HG02943 (cell line): ENCODE data around the gene PYGO2.
A peak's percentile ranks its signal among the peaks of the same experiment; 100 is the strongest.
"Not testable (repeated sequence)": the region's sequence is repeated elsewhere in the genome, so short reads cannot be mapped to it uniquely, and the experiment has no call there.

ENCODE experiments used
- ATAC-seq: cut with Tn5 transposase; IDR thresholded peaks from one replicate; pipeline ENCODE4 v1.9.1; 2021; ENCODE audit warnings: mild to moderate bottlenecking, low read depth, moderate library complexity; ENCODE audit not compliant: unreplicated experiment

PYGO2 gene

DNA sequence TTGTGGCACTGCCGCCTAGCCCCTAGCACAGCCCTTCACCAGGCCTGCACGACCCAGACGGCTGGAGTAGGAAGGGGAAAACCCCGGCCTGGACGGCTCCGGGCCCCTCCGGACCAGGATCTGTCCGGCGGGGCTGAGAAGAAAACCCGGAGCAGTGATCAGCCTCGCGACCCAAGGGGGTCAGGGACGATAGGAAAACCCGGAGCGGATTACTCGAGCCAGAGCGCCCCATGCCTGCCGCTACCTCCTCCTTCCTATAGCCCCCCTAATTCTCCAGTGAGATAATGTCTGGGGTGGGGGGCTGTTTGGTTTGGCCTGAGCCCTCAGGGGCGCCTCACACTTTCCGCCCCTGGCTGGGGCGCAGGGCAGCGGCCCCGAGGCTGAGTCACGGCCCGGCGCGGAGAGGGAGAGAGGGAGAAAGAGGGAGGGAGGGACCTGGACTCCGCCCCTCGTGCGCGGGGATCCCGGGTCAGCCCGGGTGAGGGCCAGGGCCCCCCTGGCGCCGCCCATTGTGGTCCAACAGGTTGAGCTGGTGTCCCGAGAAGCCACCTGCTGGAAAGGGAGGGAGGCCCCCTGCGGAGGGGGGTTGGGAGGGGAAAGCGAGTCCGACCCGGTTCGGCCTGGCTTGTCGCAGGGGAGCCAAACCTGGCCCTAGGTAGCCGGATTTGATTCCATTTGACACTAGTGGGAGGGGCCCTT lies 39.3 kb upstream of the PYGO2 start:
- peak; percentile 35 for ATAC-seq

DNA sequence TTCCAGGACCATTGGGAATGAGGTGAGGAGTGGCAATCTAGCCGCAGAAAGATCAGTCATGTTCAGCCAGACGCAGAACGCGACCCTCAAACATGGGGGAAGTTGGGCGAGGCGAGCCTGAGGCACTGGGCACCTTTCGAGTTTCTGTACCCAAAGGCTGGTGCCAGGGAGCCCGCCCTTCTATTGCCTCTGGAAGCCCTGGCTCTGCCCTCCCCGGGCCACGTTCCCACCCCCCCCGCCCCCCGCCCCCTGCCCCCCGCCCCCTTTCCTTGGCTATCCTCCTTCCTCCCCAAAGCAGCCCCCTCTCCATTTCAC lies 38.8 kb upstream of the PYGO2 start:
- ATAC-seq: no peak

DNA sequence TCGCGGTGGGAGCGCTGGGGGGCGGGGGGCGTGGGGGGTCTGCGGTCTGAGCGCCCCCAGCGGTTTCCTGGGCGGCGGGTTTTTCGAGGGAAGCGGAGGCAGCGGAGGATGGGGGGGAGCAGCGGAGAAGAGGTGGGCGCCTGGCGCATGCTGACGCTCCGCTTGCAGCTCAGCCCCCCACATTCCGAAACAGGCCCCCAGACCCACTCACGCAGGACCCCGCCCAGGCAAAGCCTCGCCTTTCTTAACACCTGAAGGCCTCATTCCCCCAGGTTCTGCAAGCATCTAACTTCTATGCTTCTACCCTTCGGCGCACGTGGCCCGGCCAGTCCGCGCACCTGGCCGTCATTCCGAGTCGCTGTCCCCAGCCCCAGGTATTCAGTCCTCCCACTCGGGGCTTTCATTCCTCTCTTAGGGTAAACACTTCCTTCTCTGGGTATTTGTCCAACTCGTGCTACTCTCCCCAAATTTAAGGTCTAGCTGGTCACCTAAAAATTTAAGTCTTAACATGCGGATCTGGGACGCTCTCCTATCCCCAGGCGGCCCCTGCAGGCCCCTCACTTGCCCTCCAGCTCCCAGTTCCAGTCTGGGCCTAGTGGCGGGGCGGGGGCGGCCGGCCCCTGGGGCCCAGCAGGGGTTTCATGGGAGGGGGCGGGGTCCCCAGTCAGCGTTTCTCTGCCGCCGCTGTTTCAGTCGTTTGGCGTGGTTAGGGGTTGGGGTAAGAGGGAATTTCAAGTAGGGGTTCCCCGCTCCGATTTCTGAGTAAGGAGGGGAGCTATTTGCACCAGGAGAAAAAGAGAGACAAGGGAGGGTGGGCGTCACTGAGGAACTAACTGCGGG lies 38.2 kb upstream of the PYGO2 start:
- no peak for ATAC-seq

DNA sequence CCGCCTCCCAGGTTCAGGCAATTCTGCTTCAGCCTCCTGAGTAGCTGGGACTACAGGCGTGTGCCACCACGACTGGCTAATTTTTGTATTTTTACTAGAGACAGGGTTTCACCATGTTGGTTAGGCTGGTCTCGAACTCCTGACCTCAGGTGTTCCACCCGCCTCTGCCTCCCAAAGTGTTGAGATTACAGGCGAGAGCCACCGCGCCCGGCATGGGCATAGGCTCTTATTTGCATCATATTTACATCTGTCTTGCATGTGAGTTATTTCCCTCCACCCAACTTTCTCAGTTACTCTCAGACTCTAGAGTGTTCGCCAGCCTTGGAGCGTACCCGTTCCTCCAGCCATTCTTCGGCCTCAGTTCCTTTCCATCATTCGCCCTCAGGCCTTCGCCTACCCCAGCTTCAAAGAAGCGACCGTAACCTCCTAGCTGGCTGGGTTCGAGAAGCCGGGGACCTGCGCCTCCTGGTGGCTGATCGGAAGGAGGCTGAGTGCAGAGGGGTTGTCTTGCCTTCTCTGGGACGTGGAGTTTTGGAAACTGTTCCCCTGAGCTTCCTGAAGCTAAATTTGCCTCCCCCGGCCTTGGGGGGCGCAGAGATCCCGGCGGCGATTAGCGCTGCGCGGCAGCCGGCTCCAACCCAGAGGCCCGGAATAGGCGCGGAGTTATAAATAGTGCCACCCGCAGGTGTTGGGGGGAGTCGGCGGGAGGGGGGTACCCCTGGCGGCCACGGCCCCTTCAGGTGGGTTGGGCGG lies 37.4 kb upstream of the PYGO2 start:
- ATAC-seq: no peak

DNA sequence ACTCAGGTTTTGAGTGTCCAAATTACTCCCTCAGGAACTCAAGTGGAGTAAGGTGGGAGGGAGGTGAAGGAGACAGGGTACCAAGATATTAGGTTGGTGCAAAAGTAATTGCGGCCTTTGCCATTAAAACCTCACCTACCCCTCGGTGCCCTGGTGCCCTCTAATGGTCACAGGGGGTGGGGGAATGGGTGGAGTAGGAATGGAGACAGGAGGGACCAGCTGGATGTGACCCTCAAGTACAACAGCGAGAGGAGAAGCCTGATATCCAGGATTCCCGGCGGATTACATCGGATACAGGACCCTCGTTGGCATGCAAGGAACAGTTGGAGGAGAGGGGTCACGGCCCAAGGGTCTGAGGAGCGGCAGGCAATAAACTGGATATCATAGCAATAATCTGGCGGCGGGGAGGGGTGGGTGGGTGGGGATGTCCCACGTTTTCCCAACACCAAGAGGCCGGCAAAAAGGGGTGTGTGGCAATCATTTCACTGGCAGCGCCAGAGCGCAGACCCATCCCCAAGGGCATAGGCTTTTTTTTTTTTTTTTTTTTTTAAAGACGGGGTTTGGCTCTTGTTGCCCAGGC lies 36.7 kb upstream of the PYGO2 start:
- no peak for ATAC-seq

DNA sequence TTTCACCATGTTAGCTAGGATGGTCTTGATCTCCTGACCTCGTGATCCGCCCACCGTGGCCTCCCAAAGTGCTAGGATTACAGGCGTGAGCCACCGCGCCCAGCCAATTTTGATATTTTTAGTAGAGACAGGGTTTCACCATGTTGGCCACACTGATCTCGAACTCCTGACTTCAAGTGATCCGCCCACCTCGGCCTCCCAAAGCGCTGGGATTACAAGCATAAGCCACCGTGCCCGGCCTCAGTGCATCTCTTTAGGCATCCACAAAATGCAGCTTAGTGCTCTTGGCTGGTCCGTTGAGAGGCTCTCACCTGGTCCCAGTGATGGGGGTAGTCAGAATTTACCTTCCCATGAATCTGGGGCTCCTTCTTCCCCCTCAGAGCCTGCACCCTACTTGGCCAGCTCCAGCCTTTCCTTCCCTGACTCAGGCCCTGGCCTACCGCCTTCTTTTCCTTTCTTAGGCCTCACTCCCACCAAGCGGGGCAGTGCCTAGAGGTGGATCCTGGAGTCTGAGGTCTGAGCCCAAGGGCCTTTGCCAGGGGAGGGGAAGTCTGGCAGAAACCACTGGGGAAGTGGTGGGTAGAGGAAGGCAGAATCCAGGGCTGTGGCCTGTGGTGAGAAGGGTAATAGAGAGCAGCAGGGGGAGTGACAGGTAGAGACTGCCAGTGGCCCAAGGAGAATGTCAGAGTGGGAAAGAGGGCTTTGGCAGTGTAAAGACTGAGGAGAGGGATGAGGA lies 35.6 kb upstream of the PYGO2 start:
- ATAC-seq: no peak

DNA sequence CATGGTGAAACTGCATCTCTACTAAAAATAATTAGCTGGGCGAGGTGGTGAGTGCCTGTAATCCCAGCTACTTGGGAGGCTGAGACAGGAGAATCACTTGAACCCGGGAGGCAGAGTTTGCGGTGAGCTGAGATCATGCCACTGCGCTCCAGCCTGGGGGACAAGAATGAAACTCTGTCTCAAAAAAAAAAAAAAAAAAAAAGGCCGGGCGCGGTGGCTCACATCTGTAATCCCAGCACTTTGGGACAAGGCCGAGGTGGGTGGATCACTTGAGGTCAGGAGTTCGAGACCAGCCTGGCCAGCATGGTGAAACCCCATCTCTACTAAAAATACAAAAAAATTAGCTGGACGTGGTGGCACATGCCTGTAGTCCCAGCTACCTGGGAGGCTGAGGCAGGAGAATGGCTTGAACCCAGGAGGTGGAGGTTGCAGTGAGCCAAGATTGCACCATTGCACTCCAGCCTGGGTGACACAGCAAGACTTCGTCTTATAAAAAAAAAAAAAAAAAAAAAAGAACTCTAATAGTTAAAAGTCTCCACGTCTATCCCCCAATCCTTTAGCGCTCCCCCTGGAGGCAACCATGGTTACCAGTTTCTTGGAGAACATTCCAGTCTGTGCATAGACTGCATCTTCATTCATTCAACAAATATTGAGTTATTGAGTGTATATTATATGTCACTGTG lies 33.9 kb upstream of the PYGO2 start:
- ATAC-seq: not testable (repeated sequence)

DNA sequence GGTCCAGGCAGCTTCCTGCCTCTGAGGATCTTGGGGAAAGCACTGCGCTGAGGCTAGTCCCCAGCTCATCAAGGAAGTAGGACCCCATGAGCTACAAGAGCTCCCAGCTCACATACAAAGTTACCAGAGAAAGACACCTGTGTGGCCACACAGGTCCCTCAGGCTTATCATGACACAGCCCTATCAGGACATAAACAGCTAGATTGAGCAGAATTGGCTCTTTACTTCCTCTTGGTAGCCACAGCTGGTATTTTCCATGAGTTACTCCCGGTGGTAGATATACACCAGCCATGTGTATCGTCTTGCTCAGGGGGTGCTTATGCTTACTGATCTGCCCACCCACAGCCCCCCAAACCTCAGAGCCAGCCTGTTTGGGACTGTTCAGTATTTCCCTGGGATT lies 33.0 kb upstream of the PYGO2 start:
- no peak for ATAC-seq

DNA sequence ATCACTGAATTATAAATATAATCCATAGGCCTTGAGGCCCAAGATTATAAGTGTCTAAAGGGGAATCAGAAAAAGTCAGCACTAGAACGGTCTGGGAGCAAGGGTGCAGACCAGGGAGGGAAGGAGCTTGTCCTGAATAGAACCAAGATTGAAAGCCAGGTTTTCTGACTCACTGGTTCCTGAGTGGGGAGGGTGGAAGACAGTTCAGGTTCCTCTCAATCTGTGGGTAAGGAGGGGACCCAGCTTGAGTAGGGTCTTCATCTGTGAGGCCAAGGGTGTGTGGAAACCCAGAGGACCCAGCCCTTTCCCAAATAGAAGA lies 32.6 kb upstream of the PYGO2 start:
- no peak for ATAC-seq

DNA sequence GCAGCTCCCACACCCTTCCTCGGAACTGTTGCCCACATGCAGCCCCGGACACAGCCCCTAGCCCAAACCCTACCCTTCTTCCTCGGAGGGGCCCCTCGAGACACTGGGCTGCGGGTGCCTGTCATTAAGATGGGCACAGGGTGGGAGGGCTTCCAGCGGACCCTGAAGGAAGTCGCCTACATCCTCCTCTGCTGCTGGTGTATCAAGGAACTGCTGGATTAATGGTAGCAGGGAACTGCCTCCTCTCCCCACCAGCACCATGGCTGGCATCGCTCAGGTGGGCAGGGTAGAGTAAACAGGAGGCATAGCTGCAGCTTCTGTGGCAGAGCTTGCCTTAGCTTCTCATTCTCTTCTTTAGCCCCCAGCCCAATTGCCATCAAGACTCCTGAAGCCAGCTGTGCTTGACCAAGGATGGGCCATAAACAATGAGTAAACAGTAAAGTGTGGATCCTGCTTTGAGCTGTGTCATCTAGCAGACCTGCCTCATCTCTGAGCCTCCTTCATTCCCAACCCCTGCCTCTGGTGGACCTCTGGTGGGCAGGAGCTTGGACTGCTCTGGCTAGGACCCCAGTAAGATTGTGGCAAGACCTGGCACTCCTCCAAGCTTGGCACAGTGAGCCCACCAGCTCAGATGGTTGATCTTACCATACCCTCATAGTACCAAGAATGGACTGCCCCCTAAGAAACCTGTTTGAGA lies 32.1 kb upstream of the PYGO2 start, which contains the start of gene LENEP:
TSS of gene LENEP (plus strand) at position 15 of the 697 bp plus-strand sequence. CDS start at position 37, 22 bp downstream.
- no peak for ATAC-seq

DNA sequence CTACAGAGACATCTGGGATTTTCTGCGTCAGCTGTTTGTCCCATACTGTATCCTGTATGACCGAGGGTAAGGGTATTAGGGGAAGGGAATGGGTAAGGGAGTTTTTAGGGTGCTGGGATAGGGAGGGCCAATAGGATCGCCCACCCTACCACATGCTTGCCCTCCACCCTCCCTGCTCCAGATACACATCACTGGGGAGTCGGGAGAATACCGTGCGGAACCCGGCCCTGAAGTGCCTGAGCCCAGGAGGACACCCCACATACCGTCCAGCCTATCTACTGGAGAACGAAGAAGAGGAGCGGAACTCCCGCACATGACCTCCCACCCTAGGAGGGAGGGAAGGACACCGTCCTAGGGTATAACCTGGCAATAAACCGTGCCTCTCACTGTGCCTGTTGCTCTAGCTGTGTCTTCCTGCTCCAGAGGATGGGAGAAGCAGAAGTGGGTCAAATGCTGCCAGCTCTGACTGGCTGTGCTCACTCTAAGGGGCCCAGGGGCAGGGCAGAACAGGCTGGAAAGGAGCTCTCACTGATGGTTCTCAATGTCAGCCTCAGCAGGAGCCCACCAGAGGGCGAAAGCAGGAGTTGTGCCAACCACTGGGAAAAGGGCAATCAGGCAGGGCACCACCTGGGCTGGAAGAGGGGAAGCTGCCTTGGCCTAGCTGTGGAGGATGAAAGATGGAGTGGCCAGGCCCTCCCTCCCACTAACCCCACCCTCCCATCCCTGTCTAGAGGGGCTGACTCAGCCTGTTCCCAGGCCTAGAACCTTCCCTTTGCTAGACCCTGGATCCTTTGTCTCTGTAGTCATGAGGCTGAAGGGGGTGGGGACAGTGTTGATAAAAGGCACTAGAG lies 31.4 kb upstream of the PYGO2 start:
- ATAC-seq: no peak

DNA sequence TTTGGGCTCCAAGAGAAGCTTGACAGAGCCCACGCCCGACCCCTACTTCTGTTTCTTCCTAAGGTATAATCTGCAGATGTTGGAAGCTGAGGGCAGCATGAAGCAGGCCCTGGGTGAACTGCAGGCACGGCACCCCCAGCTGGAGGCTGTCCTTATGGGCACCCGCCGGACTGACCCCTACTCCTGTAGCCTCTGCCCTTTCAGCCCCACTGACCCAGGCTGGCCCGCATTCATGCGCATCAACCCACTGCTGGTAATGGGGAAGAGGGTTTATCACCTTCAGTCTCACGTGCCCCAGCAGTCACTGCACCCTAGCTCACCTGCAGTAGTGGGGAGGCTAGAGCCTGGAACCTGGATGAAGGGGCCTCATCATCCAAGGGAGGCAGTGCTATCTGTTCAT lies 28.7 kb upstream of the PYGO2 start:
- no peak for ATAC-seq

DNA sequence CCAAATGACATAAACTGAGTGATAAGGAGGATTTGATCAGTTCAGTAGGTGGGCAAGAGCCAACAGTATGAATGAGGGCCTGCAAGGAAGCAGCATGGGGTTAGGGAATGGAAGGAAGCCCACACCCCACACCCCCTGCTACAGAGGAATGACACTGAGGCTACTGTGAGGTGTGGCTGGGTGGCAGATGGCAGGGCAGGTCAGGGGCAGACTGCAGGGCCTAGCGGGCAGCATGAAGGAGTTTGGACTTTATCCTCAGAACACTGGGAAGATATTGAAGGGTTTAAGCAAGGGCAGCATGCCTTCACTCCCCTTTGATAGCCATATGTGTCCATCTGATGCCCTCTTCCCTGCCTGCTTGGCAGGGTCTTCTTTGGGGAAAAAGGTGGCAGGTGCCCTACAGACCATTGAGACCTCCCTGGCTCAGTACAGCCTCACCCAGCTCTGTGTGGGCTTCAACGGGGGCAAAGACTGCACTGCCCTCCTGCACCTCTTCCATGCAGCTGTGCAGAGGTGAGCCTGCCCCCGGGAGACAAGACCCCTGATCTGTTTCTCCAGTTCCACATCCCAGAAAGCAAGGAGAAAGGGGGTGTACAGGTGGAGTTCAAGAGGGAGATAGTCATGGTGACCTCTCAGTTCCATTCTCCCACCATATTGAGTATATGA lies 27.7 kb upstream of the PYGO2 start:
- no peak for ATAC-seq

DNA sequence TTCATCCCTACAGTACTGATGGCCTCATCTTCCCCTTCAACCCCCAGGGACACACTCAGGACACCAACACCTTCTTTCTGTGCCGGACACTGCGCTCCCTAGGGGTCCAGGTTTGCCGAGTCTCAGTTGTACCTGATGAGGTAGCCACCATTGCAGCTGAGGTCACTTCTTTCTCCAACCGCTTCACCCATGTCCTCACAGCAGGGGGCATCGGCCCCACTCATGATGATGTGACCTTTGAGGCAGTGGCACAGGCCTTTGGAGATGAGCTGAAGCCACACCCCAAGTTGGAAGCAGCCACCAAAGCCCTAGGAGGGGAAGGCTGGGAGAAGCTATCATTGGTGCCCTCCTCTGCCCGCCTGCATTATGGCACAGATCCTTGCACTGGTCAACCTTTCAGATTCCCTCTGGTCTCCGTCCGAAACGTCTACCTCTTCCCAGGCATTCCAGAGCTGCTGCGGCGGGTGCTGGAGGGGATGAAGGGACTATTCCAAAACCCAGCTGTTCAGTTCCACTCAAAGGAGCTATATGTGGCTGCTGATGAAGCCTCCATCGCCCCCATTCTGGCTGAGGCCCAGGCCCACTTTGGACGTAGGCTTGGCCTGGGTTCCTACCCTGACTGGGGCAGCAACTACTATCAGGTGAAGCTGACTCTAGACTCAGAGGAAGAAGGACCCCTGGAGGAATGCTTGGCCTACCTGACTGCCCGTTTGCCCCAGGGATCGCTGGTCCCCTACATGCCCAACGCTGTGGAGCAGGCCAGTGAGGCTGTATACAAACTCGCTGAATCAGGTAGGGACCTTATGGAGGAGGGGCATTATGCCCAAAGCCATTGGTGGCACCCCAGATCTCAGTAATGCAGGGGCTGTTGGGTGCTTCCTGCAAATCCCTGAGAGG lies 26.7 kb upstream of the PYGO2 start:
- no peak for ATAC-seq

DNA sequence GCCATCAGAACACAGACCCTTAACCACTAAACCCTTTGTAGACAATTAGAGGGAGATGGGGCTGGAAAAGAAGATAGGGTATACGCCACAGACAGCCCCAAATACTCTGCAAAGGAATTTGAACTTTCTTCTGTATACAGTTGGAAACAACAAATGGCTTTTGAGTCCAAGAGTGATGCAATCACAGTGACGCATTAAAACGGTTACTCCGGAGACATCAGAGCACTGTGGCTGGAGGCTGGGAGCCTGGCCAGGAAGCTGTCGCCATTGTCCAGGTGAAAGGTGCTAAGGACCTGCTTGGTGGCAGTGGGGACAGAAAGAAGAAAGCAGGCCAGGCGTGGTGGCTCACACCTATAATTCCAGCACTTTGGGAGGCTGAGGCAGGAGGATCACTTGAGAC lies 25.7 kb upstream of the PYGO2 start:
- ATAC-seq: no peak

DNA sequence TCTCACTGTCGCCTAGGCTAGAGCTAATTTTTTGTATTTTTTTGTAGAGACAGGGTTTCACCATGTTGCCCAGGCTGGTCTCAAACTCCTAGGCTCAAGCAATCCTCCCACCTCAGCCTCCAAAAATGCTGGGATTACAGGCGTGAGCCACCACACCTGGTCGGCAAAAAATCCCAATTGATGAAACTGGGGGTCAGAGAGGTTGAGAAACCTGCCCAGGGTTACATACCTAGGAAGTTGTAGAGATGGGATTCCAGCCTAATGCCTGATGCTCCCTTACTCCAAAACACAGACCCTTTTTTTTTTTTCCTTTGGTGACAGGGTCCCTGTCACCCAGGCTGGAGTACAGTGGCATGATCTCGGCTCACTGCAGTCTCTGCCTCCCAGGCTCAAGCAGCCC lies 25.2 kb upstream of the PYGO2 start:
- ATAC-seq: not testable (repeated sequence)
